Activated naive CD4-positive, alpha-beta T cell treated with anti-CD3 and anti-CD28 coated beads for 36 hours (primary cell): ENCODE results near the gene DYRK4. TPM values are rescaled to one million over a fixed set of nuclear protein-coding genes. Genes with fewer than 3 reads are reported as not detected.

Experiments used
- CTCF ChIA-PET: fragments of 350-600 bp; sonication (Branson Sonifier 250); formaldehyde crosslinking; loops from one replicate; lab custom pipeline; 2021; ENCODE audit warnings: antibody characterized with exemption; lab: Charles Lee
- DNase-seq: peaks from one replicate; pipeline ENCODE4 v3.0.0-alpha.2; 2020
- H3K27ac Mint-ChIP-seq: one replicate; pipeline ENCODE4 v1.8.0; 2021; ENCODE audit warnings: mild to moderate bottlenecking, mixed read lengths
- H3K27me3 Mint-ChIP-seq: one replicate; pipeline ENCODE4 v1.8.0; 2021; ENCODE audit warnings: low read depth, mixed read lengths
- H3K36me3 Mint-ChIP-seq: one replicate; pipeline ENCODE4 v1.8.0; 2021; ENCODE audit warnings: low read depth, mixed read lengths
- H3K4me1 Mint-ChIP-seq: one replicate; pipeline ENCODE4 v1.8.0; 2021; ENCODE audit warnings: low read depth, mixed read lengths
- H3K4me3 Mint-ChIP-seq: one replicate; pipeline ENCODE4 v1.8.0; 2021; ENCODE audit warnings: mild to moderate bottlenecking, moderate library complexity, mixed read lengths
- H3K9me3 Mint-ChIP-seq: one replicate; pipeline ENCODE4 v1.8.0; 2021; ENCODE audit warnings: mixed read lengths
- intact Hi-C: fragments of 100-400 bp; cut with micrococcal nuclease; formaldehyde crosslinking; loops from one replicate; pipeline ENCODE4 v1.15.1; 2023
- total RNA-seq, 2 experiments: library from RNA; stranded (reverse); gene quantifications; one replicate each; pipeline ENCODE4 v1.2.3, GENCODE V29; 2021

The DYRK4 gene
- total RNA-seq, 2 experiments from 2014 or later = 27.3 to 35.1 TPM

- Mint-ChIP-seq H3K9me3 (no peaks in the 10 kb centered on the region), H3K36me3 (peaks cover 27% of the 10 kb centered on the region), H3K4me3 (no peak overlapping the region), H3K27ac (no peak overlapping the region), H3K4me1 (peaks cover 25% of the 10 kb centered on the region), H3K27me3 (no peaks in the 10 kb centered on the region)
- no peak for DNase-seq
- CTCF ChIA-PET = no interaction called here
- intact Hi-C loops = no loop called here
Measured at GRCh38 chr12:4540638-4541037, 21.4 kb upstream of the DYRK4 start.

GRCh38 chr12:4545195-4545594 is 16.8 kb upstream of the DYRK4 start:
- Mint-ChIP-seq H3K4me1 (no peaks in the 10 kb centered on the region), H3K4me3 (no peak overlapping the region), H3K9me3 (no peaks in the 10 kb centered on the region), H3K36me3 (peaks cover 38% of the 10 kb centered on the region), H3K27me3 (no peaks in the 10 kb centered on the region), H3K27ac (no peak overlapping the region)
- intact Hi-C loops = no loop called here
- CTCF ChIA-PET = no interaction called here
- DNase-seq = no peak

- peaks cover 41% of the 10 kb centered on the region for H3K36me3 Mint-ChIP-seq
- H3K27me3 Mint-ChIP-seq = no peaks in the 10 kb centered on the region
- H3K4me1 Mint-ChIP-seq = no peaks in the 10 kb centered on the region
- intact Hi-C loops = no loop called here
- no peak overlapping the region for H3K27ac Mint-ChIP-seq
- H3K9me3 Mint-ChIP-seq = no peaks in the 10 kb centered on the region
- DNase-seq = no peak
- CTCF ChIA-PET = no interaction called here
- no peak overlapping the region for H3K4me3 Mint-ChIP-seq
Measured at GRCh38 chr12:4552191-4552590, 9.8 kb upstream of the DYRK4 start.

- CTCF ChIA-PET = interaction anchor here (0.6 kb wide), 1 partner anchor 204 kb away, joined by 4 read pairs; no protein-coding TSS in a partner anchor
- Mint-ChIP-seq H3K4me1 (no peaks in the 10 kb centered on the region), H3K4me3 (no peak overlapping the region), H3K36me3 (peaks cover 37% of the 10 kb centered on the region), H3K9me3 (no peaks in the 10 kb centered on the region), H3K27ac (no peak overlapping the region), H3K27me3 (no peaks in the 10 kb centered on the region)
- no peak for DNase-seq
- intact Hi-C loops = no loop called here
Measured at GRCh38 chr12:4553943-4554342, 8.1 kb upstream of the DYRK4 start.

GRCh38 chr12:4555804-4556203 is 6.2 kb upstream of the DYRK4 start:
- H3K9me3 Mint-ChIP-seq = no peaks in the 10 kb centered on the region
- no peaks in the 10 kb centered on the region for H3K27me3 Mint-ChIP-seq
- no peak for DNase-seq
- CTCF ChIA-PET = no interaction called here
- peaks cover 25% of the 10 kb centered on the region for H3K36me3 Mint-ChIP-seq
- no peaks in the 10 kb centered on the region for H3K4me1 Mint-ChIP-seq
- no peak overlapping the region for H3K27ac Mint-ChIP-seq
- intact Hi-C loops = no loop called here
- no peak overlapping the region for H3K4me3 Mint-ChIP-seq

- Mint-ChIP-seq H3K36me3 (peaks cover 23% of the 10 kb centered on the region), H3K9me3 (no peaks in the 10 kb centered on the region), H3K27me3 (peaks cover 2% of the 10 kb centered on the region), H3K4me1 (no peaks in the 10 kb centered on the region), H3K27ac (no peak overlapping the region), H3K4me3 (no peak overlapping the region)
- DNase-seq = no peak
- CTCF ChIA-PET = no interaction called here
- intact Hi-C loops = no loop called here
Measured at GRCh38 chr12:4556735-4557530, 5.1 kb upstream of the DYRK4 start.

GRCh38 chr12:4557586-4557985 is 4.4 kb upstream of the DYRK4 start:
- intact Hi-C loops = no loop called here
- Mint-ChIP-seq H3K27ac (no peak overlapping the region), H3K27me3 (peaks cover 7% of the 10 kb centered on the region), H3K36me3 (peaks cover 23% of the 10 kb centered on the region), H3K4me3 (no peak overlapping the region), H3K4me1 (peaks cover 5% of the 10 kb centered on the region), H3K9me3 (no peaks in the 10 kb centered on the region)
- CTCF ChIA-PET = no interaction called here
- DNase-seq = no peak

GRCh38 chr12:4558171-4558570 is 3.8 kb upstream of the DYRK4 start:
- peaks cover 8% of the 10 kb centered on the region for H3K4me1 Mint-ChIP-seq
- no peak overlapping the region for H3K27ac Mint-ChIP-seq
- peaks cover 10% of the 10 kb centered on the region for H3K27me3 Mint-ChIP-seq
- CTCF ChIA-PET = no interaction called here
- intact Hi-C loops = no loop called here
- no peak for DNase-seq
- H3K4me3 Mint-ChIP-seq = no peak overlapping the region
- H3K36me3 Mint-ChIP-seq = peaks cover 19% of the 10 kb centered on the region
- no peaks in the 10 kb centered on the region for H3K9me3 Mint-ChIP-seq

GRCh38 chr12:4563336-4563735 is 1.3 kb downstream of the DYRK4 start:
- Mint-ChIP-seq H3K4me3 (no peak overlapping the region), H3K36me3 (peaks cover 4% of the 10 kb centered on the region), H3K4me1 (peaks cover 12% of the 10 kb centered on the region), H3K27me3 (peaks cover 28% of the 10 kb centered on the region), H3K27ac (no peak overlapping the region), H3K9me3 (no peaks in the 10 kb centered on the region)
- CTCF ChIA-PET = no interaction called here
- intact Hi-C loops = no loop called here
- DNase-seq = no peak

- Mint-ChIP-seq H3K27ac (no peak overlapping the region), H3K27me3 (peaks cover 28% of the 10 kb centered on the region), H3K4me1 (peaks cover 12% of the 10 kb centered on the region), H3K9me3 (no peaks in the 10 kb centered on the region), H3K36me3 (peaks cover 4% of the 10 kb centered on the region), H3K4me3 (no peak overlapping the region)
- no peak for DNase-seq
- intact Hi-C loops = no loop called here
- CTCF ChIA-PET = no interaction called here
Measured at GRCh38 chr12:4564818-4565217, 2.8 kb downstream of the DYRK4 start.

GRCh38 chr12:4566474-4566873 is 4.5 kb downstream of the DYRK4 start:
- intact Hi-C loops = no loop called here
- Mint-ChIP-seq H3K9me3 (no peaks in the 10 kb centered on the region), H3K27me3 (peaks cover 28% of the 10 kb centered on the region), H3K4me3 (no peak overlapping the region), H3K36me3 (peaks cover 2% of the 10 kb centered on the region), H3K27ac (no peak overlapping the region), H3K4me1 (peaks cover 12% of the 10 kb centered on the region)
- no peak for DNase-seq
- CTCF ChIA-PET = interaction anchor here (0.5 kb wide), 1 partner anchor 173 kb away, joined by 4 read pairs; no protein-coding TSS in a partner anchor

GRCh38 chr12:4567073-4567881 is 5.3 kb downstream of the DYRK4 start:
- Mint-ChIP-seq H3K27ac (no peak overlapping the region), H3K36me3 (no peaks in the 10 kb centered on the region), H3K9me3 (no peaks in the 10 kb centered on the region), H3K27me3 (peaks cover 24% of the 10 kb centered on the region), H3K4me3 (no peak overlapping the region), H3K4me1 (peaks cover 10% of the 10 kb centered on the region)
- intact Hi-C loops = no loop called here
- DNase-seq = no peak
- CTCF ChIA-PET = interaction anchor here (0.5 kb wide), 1 partner anchor 174 kb away, joined by 4 read pairs; no protein-coding TSS in a partner anchor
